Stimulated activated CD4-positive, alpha-beta T cell treated with anti-CD3 and anti-CD28 coated beads, Interleukin-12 subunit alpha, Interleukin-12 subunit beta, amount 100 ng/mL, for 48 hours (primary cell): ENCODE measurements around the gene GSTM3.

ENCODE experiments used
- DNase-seq, 3 donors: peaks; one replicate each; pipeline ENCODE4 v3.0.0-alpha.2; 2020; ENCODE audit warnings: low read depth in 2 of 3, low spot score in 1 of 3

GSTM3 gene

GRCh38 chr1:109740615-109741373 lies at the start of gene GSTM3:
GSTM3 (minus strand) TSS chr1:109741038; CDS start chr1:109740287, 751 bp downstream.
- no peak for DNase-seq

GRCh38 chr1:109790329-109790728 lies 49.5 kb upstream of the GSTM3 start:
- no peak for DNase-seq

GRCh38 chr1:109789551-109790180 lies 48.8 kb upstream of the GSTM3 start:
- no peak for DNase-seq

- DNase-seq, result no peak
These were observed 48.1 kb upstream of the GSTM3 start for GRCh38 chr1:109788695-109789521.

- DNase-seq, result no peak
These were observed 47.2 kb upstream of the GSTM3 start for GRCh38 chr1:109787845-109788601.

- DNase-seq, result no peak
These were observed 46.5 kb upstream of the GSTM3 start for GRCh38 chr1:109787211-109787844.

GRCh38 chr1:109786531-109787021 lies 45.7 kb upstream of the GSTM3 start:
- no peak for DNase-seq

- no peak for DNase-seq
These were observed 45.3 kb upstream of the GSTM3 start for GRCh38 chr1:109786112-109786480.

- no peak for DNase-seq
These were observed 44.7 kb upstream of the GSTM3 start for GRCh38 chr1:109785446-109786111.

- DNase-seq, result no peak
These were observed 43.9 kb upstream of the GSTM3 start for GRCh38 chr1:109784551-109785252.

GRCh38 chr1:109783436-109783835 lies 42.6 kb upstream of the GSTM3 start:
- no peak for DNase-seq

- DNase-seq, result no peak
These were observed 42.1 kb upstream of the GSTM3 start for GRCh38 chr1:109782927-109783326.

- DNase-seq, result no peak
These were observed 41.7 kb upstream of the GSTM3 start for GRCh38 chr1:109782514-109782913.

GRCh38 chr1:109781806-109782205 lies 41.0 kb upstream of the GSTM3 start:
- DNase-seq, result no peak

- DNase-seq, result no peak
These were observed 40.1 kb upstream of the GSTM3 start for GRCh38 chr1:109780982-109781381.

GRCh38 chr1:109777980-109778625 lies 37.3 kb upstream of the GSTM3 start:
- DNase-seq, result no peak

GRCh38 chr1:109777436-109777835 lies 36.6 kb upstream of the GSTM3 start:
- DNase-seq, result no peak

- DNase-seq, result peak; percentile 67 to 74 (median 71)
These were observed 36.1 kb upstream of the GSTM3 start for GRCh38 chr1:109776911-109777310.
